WTC11 (cell line): Measurements from ENCODE around the gene TRIM50. TPM values are rescaled to one million over a fixed set of nuclear protein-coding genes. Genes with fewer than 3 reads are reported as not detected.

Experiments used
- ATAC-seq: fragments of 200-7000 bp; cut with Tn5 transposase; 2 replicates; pipeline ENCODE4 v1.10.0; 2021; ENCODE audit warnings: mild to moderate bottlenecking, moderate library complexity
- CTCF ChIA-PET: fragments of 300-600 bp; sonication (Branson Sonifier 250); formaldehyde crosslinking; loops from one replicate; lab custom pipeline; 2021; ENCODE audit warnings: antibody characterized with exemption; lab: Charles Lee
- POLR2A ChIA-PET: fragments of 350-600 bp; sonication (Branson Sonifier 250); formaldehyde crosslinking; loops from one replicate; lab custom pipeline; 2021; ENCODE audit warnings: antibody characterized with exemption; lab: Charles Lee
- DNase-seq: peaks from one replicate; pipeline ENCODE4 v3.0.0; 2021; ENCODE audit warnings: low spot score
- H3K27ac Mint-ChIP-seq: 2 replicates; pipeline ENCODE4 v1.8.0; 2021; ENCODE audit warnings: mixed read lengths
- H3K27me3 Mint-ChIP-seq: 2 replicates; pipeline ENCODE4 v1.8.0; 2021; ENCODE audit warnings: low read depth, mild to moderate bottlenecking, moderate library complexity, mixed read lengths
- H3K36me3 Mint-ChIP-seq: 2 replicates; pipeline ENCODE4 v1.8.0; 2021; ENCODE audit warnings: mixed read lengths
- H3K4me1 Mint-ChIP-seq: 2 replicates; pipeline ENCODE4 v1.8.0; 2022; ENCODE audit warnings: mixed read lengths
- H3K4me3 Mint-ChIP-seq: 2 replicates; pipeline ENCODE4 v1.8.0; 2021; ENCODE audit warnings: mild to moderate bottlenecking, moderate library complexity, mixed read lengths
- H3K9me3 Mint-ChIP-seq: 2 replicates; pipeline ENCODE4 v1.8.0; 2021; ENCODE audit warnings: mixed read lengths
- ATF1 ChIP-seq: sonication (generic); formaldehyde crosslinking; IDR thresholded peaks from 2 replicates; pipeline ENCODE4 v1.8.1; 2023; ENCODE audit warnings: mild to moderate bottlenecking, moderate library complexity, missing genetic modification reagents
- ELF4 ChIP-seq: sonication (generic); formaldehyde crosslinking; IDR thresholded peaks from 2 replicates; pipeline ENCODE4 v1.8.1; 2022; ENCODE audit warnings: low read depth, mild to moderate bottlenecking, moderate library complexity, missing genetic modification reagents
- JUN ChIP-seq: sonication (generic); formaldehyde crosslinking; IDR thresholded peaks from 2 replicates; pipeline ENCODE4 v1.8.0; 2023; ENCODE audit warnings: mild to moderate bottlenecking, missing genetic modification reagents
- MYBL2 ChIP-seq: sonication (generic); formaldehyde crosslinking; IDR thresholded peaks from 2 replicates; pipeline ENCODE4 v1.8.1; 2023; ENCODE audit warnings: mild to moderate bottlenecking, moderate library complexity, missing genetic modification reagents
- NFE2L1 ChIP-seq: sonication (generic); formaldehyde crosslinking; IDR thresholded peaks from 2 replicates; pipeline ENCODE4 v1.8.1; 2023; ENCODE audit warnings: missing genetic modification reagents
- PRRX2 ChIP-seq: fragments of 250-450 bp; sonication (Bioruptor Pico); IDR thresholded peaks from 2 replicates; pipeline ENCODE4 v1.8.0; 2021; ENCODE audit warnings: mild to moderate bottlenecking
- RORB ChIP-seq: fragments of 250-450 bp; sonication (Bioruptor Pico); IDR thresholded peaks from 2 replicates; pipeline ENCODE4 v1.9.0; 2021; ENCODE audit warnings: mild to moderate bottlenecking
- SMAD4 ChIP-seq: sonication (generic); formaldehyde crosslinking; IDR thresholded peaks from 2 replicates; pipeline ENCODE4 v1.8.0; 2022; ENCODE audit warnings: mild to moderate bottlenecking, missing genetic modification reagents
- ZNF423 ChIP-seq: fragments of 250-450 bp; sonication (Bioruptor Pico); IDR thresholded peaks from 2 replicates; pipeline ENCODE4 v2.1.2; 2022; ENCODE audit warnings: mild to moderate bottlenecking, moderate library complexity
- total RNA-seq: library from RNA; stranded (reverse); gene quantifications from 3 replicates; pipeline ENCODE4 v1.2.3, GENCODE V29; 2021
- TF ChIP-seq, protein P1 (sequence below): sonication (generic); formaldehyde crosslinking; IDR thresholded peaks from 2 replicates; pipeline ENCODE4 v1.8.1; 2022; ENCODE audit warnings: mild to moderate bottlenecking, missing genetic modification reagents, moderate library complexity, borderline replicate concordance
- TF ChIP-seq, protein P2 (sequence below): sonication (generic); formaldehyde crosslinking; IDR thresholded peaks from 2 replicates; pipeline ENCODE4 v1.8.1; 2023; ENCODE audit warnings: mild to moderate bottlenecking, missing genetic modification reagents, moderate library complexity
- TF ChIP-seq, protein P3 (sequence below): sonication (generic); formaldehyde crosslinking; IDR thresholded peaks from 2 replicates; pipeline ENCODE4 v1.8.0; 2023; ENCODE audit warnings: missing genetic modification reagents, mild to moderate bottlenecking, borderline replicate concordance
- TF ChIP-seq, protein P4 (sequence below): fragments of 250-450 bp; sonication (Bioruptor Pico); IDR thresholded peaks from 2 replicates; pipeline ENCODE4 v1.9.0; 2021; ENCODE audit warnings: mild to moderate bottlenecking, borderline replicate concordance

Gene TRIM50
- total RNA-seq, 1 experiment from 2014 or later: 0.15 TPM

DNA sequence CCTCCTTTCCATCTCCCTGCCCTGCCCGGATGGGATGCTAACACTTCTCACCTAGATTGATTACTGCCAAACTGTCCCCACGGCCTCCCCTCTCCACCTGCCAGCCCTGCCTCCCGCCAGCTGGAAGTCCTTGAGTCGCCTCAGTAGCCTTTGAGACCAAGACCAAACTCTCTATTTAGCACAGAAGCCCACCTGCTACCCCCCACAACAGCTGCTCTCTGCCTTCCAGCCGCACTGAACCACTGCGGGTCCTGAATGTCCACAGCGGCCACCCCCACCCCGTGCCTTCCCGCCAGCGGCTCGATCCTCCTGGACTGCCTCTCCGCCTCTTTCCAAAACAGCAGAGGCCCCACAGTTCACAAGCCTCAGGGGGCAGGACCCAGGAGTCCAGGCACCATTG, 39.1 kb upstream of the TRIM50 start:
- ATAC-seq (no peak), DNase-seq (no peak)
- Mint-ChIP-seq H3K27me3 (no peaks in the 10 kb centered on the region), H3K9me3 (no peaks in the 10 kb centered on the region), H3K36me3 (no peaks in the 10 kb centered on the region), H3K4me1 (no peaks in the 10 kb centered on the region), H3K27ac (no peak overlapping the region), H3K4me3 (no peak overlapping the region)
- CTCF ChIA-PET: interaction anchor here (0.9 to 3.0 kb wide), 2 partner anchors 43 to 57 kb away, joined by 3 to 9 read pairs; no protein-coding TSS in a partner anchor
- POLR2A ChIA-PET: no interaction called here
- TF ChIP-seq, protein P1, sequence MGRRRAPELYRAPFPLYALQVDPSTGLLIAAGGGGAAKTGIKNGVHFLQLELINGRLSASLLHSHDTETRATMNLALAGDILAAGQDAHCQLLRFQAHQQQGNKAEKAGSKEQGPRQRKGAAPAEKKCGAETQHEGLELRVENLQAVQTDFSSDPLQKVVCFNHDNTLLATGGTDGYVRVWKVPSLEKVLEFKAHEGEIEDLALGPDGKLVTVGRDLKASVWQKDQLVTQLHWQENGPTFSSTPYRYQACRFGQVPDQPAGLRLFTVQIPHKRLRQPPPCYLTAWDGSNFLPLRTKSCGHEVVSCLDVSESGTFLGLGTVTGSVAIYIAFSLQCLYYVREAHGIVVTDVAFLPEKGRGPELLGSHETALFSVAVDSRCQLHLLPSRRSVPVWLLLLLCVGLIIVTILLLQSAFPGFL: no peak
- TF ChIP-seq PRRX2 (CRISPR knock-in tag) (no peak), JUN (CRISPR knock-in tag) (no peak), ATF1 (no peak), MYBL2 (CRISPR knock-in tag) (no peak)
- TF ChIP-seq, protein P2, sequence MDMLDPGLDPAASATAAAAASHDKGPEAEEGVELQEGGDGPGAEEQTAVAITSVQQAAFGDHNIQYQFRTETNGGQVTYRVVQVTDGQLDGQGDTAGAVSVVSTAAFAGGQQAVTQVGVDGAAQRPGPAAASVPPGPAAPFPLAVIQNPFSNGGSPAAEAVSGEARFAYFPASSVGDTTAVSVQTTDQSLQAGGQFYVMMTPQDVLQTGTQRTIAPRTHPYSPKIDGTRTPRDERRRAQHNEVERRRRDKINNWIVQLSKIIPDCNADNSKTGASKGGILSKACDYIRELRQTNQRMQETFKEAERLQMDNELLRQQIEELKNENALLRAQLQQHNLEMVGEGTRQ (CRISPR knock-in tag): no peak
- TF ChIP-seq, protein P3, sequence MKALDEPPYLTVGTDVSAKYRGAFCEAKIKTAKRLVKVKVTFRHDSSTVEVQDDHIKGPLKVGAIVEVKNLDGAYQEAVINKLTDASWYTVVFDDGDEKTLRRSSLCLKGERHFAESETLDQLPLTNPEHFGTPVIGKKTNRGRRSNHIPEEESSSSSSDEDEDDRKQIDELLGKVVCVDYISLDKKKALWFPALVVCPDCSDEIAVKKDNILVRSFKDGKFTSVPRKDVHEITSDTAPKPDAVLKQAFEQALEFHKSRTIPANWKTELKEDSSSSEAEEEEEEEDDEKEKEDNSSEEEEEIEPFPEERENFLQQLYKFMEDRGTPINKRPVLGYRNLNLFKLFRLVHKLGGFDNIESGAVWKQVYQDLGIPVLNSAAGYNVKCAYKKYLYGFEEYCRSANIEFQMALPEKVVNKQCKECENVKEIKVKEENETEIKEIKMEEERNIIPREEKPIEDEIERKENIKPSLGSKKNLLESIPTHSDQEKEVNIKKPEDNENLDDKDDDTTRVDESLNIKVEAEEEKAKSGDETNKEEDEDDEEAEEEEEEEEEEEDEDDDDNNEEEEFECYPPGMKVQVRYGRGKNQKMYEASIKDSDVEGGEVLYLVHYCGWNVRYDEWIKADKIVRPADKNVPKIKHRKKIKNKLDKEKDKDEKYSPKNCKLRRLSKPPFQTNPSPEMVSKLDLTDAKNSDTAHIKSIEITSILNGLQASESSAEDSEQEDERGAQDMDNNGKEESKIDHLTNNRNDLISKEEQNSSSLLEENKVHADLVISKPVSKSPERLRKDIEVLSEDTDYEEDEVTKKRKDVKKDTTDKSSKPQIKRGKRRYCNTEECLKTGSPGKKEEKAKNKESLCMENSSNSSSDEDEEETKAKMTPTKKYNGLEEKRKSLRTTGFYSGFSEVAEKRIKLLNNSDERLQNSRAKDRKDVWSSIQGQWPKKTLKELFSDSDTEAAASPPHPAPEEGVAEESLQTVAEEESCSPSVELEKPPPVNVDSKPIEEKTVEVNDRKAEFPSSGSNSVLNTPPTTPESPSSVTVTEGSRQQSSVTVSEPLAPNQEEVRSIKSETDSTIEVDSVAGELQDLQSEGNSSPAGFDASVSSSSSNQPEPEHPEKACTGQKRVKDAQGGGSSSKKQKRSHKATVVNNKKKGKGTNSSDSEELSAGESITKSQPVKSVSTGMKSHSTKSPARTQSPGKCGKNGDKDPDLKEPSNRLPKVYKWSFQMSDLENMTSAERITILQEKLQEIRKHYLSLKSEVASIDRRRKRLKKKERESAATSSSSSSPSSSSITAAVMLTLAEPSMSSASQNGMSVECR: no peak

DNA sequence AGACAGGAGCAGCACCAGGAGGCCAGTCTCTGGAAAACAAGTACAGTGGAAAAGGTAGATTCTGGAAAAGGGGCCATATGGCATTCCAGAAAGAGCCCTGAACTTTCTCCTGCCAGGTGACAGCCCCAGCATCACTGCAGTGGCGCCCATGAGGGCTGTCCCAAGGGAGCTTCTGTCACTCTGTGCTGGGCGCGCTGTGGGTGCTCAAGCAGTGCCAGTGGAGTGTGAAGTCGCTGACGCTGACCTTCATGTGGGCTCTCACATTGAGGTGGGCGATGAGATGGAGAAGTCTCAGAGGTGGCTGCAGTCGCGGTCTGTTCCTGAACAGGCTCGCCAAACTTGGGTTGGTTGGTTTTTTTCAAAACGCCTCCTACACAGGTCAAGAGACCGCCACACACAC, 38.2 kb upstream of the TRIM50 start:
- TF ChIP-seq NFE2L1 (CRISPR knock-in tag): no peak
- TF ChIP-seq, protein P4, sequence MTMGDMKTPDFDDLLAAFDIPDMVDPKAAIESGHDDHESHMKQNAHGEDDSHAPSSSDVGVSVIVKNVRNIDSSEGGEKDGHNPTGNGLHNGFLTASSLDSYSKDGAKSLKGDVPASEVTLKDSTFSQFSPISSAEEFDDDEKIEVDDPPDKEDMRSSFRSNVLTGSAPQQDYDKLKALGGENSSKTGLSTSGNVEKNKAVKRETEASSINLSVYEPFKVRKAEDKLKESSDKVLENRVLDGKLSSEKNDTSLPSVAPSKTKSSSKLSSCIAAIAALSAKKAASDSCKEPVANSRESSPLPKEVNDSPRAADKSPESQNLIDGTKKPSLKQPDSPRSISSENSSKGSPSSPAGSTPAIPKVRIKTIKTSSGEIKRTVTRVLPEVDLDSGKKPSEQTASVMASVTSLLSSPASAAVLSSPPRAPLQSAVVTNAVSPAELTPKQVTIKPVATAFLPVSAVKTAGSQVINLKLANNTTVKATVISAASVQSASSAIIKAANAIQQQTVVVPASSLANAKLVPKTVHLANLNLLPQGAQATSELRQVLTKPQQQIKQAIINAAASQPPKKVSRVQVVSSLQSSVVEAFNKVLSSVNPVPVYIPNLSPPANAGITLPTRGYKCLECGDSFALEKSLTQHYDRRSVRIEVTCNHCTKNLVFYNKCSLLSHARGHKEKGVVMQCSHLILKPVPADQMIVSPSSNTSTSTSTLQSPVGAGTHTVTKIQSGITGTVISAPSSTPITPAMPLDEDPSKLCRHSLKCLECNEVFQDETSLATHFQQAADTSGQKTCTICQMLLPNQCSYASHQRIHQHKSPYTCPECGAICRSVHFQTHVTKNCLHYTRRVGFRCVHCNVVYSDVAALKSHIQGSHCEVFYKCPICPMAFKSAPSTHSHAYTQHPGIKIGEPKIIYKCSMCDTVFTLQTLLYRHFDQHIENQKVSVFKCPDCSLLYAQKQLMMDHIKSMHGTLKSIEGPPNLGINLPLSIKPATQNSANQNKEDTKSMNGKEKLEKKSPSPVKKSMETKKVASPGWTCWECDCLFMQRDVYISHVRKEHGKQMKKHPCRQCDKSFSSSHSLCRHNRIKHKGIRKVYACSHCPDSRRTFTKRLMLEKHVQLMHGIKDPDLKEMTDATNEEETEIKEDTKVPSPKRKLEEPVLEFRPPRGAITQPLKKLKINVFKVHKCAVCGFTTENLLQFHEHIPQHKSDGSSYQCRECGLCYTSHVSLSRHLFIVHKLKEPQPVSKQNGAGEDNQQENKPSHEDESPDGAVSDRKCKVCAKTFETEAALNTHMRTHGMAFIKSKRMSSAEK (CRISPR knock-in tag): no peak
- no peaks in the 10 kb centered on the region for H3K36me3 Mint-ChIP-seq
- H3K27ac Mint-ChIP-seq: no peak overlapping the region
- H3K4me3 Mint-ChIP-seq: no peak overlapping the region
- no peaks in the 10 kb centered on the region for H3K27me3 Mint-ChIP-seq
- ChIA-PET CTCF (interaction anchor here (3.0 kb wide), 1 partner anchor 42 kb away, joined by 9 read pairs; no protein-coding TSS in a partner anchor), POLR2A (no interaction called here)
- ATAC-seq: no peak
- DNase-seq: no peak
- H3K4me1 Mint-ChIP-seq: no peaks in the 10 kb centered on the region
- H3K9me3 Mint-ChIP-seq: no peaks in the 10 kb centered on the region

DNA sequence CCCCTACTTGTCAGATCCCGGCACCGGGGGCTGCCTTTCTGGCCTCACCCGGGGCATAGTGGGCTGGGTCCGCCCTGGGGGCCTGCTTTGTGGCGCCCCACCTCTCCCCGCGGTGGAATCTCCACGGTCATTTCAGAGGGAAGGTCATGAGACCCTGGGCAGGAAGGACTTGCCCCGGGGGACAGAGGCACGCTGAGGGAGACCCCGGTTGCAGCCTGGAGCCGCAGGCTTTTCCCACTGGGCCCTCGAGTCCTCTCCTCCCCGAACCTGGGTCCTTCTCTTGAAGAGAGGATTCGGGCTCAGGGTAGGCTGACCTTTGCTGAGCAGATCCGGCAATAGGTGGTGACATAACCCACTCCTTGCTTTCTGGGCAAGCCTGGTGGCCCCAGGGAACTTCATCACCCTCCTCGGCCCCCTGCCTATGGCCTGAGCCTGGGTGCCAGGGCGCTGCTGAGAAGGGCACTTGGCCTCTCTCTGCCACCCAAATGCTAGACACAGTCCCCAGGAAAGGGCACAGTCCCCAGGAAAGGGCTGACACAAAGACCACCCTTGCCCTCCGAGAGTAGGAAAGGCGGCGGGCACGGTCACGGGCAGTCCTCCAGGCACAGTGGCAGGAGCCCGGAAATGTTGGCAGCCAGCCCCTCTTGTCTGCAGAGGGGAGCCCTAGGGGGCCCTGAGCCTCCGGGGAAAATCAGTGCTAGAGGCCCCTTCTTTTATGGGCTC, 36.3 kb upstream of the TRIM50 start:
- POLR2A ChIA-PET: no interaction called here
- Mint-ChIP-seq H3K4me3 (no peak overlapping the region), H3K27ac (no peak overlapping the region), H3K27me3 (no peaks in the 10 kb centered on the region), H3K36me3 (no peaks in the 10 kb centered on the region), H3K4me1 (no peaks in the 10 kb centered on the region), H3K9me3 (no peaks in the 10 kb centered on the region)
- ATAC-seq: no peak; the same call in 1 of the 2 replicates
- no peak for DNase-seq
- CTCF ChIA-PET: interaction anchor here (3.0 kb wide), 1 partner anchor 40 kb away, joined by 9 read pairs; no protein-coding TSS in a partner anchor
- TF ChIP-seq ELF4 (CRISPR knock-in tag) (no peak), ZNF423 (CRISPR knock-in tag) (no peak), PRRX2 (CRISPR knock-in tag) (no peak), RORB (CRISPR knock-in tag) (no peak), SMAD4 (no peak)
- TF ChIP-seq, protein P3: no peak
